ENCODE data around the gene RPL11. TPM values are rescaled to one million over a fixed set of nuclear protein-coding genes. Genes with fewer than 3 reads are reported as not detected.

RPL11 gene
- total and polyA plus RNA-seq, 2 of the 8 experiments (the other 6 are each of a cell fraction or from before 2014, with no cell fraction given): 1,192 to 1,426 TPM

- Histone ChIP-seq H2BK20ac (ENCODE audit: low read length) (no peak overlapping the region), H3K4me2 (ENCODE audit: insufficient read depth in 1 of 2, low read depth in 2 of 2, low read length in 2 of 2) (peak overlapping the region; percentile 76 to 79), H2AK5ac (ENCODE audit: low read depth, low read length) (no peak overlapping the region), H4K91ac (replicated peaks; ENCODE audit: insufficient read length, low read length) (peak overlapping the region; percentile 95), H4K8ac (ENCODE audit: extremely low read depth, insufficient read depth, low read length) (peak overlapping the region; percentile 87), H3K79me2 (ENCODE audit: control insufficient read depth in 1 of 2, insufficient read depth in 2 of 2, low read length in 2 of 2) (peaks cover 19 to 41% of the 10 kb centered on the region in 2 experiments), H3K23me2 (ENCODE audit: low read depth, low read length) (peaks cover 4% of the 10 kb centered on the region; the same call in 1 of the 2 replicates), H3K9me3 (ENCODE audit: insufficient read depth in 2 of 2, low read depth in 1 of 2, low read length in 1 of 2) (no peaks in the 10 kb centered on the region), H3K27me3 (replicated peaks in 1 of 4; ENCODE audit: control insufficient read depth in 3 of 4, extremely low read depth in 1 of 4, insufficient read depth in 3 of 4, low read length in 3 of 4) (no peaks in the 10 kb centered on the region), H3K9ac (replicated peaks in 1 of 4; ENCODE audit: extremely low read depth in 1 of 4, low read depth in 3 of 4, low read length in 3 of 4) (peak overlapping the region in 3 of 4 experiments; percentile 67 to 78 (median 70); a peak in 6 of 7 replicates), H3K14ac (ENCODE audit: insufficient read length) (no peak overlapping the region), H2BK15ac (ENCODE audit: low read length) (0 out of 2 replicates have a peak overlapping the region, but pooled peaks have one; percentile 61), H3K4me1 (replicated peaks in 1 of 4; ENCODE audit: control insufficient read depth in 3 of 4, insufficient read depth in 4 of 4, low read length in 3 of 4) (peaks cover 3 to 10% (median 3%) of the 10 kb centered on the region in 4 experiments; a peak in 4 of 7 replicates), H3K56ac (replicated peaks; ENCODE audit: insufficient read length, low read depth, low read length) (peak overlapping the region; percentile 88), H3K4me3 (ENCODE audit: extremely low read depth in 1 of 4, insufficient read depth in 2 of 4, low read depth in 3 of 4, low read length in 4 of 4) (peak overlapping the region; percentile 79 to 88 (median 84)), H3K79me1 (ENCODE audit: low read depth, low read length) (peaks cover 4% of the 10 kb centered on the region; the same call in 1 of the 2 replicates), H2AFZ (ENCODE audit: low read length) (peak overlapping the region; percentile 13; the same call in 1 of the 2 replicates), H3K18ac (ENCODE audit: extremely low read depth, low read length) (peak overlapping the region; percentile 93), H3K23ac (ENCODE audit: insufficient read length) (no peak overlapping the region), H3K4ac (replicated peaks; ENCODE audit: insufficient read length, low read depth, low read length) (peak overlapping the region; percentile 76), H2BK120ac (replicated peaks; ENCODE audit: low read depth, low read length) (no peak overlapping the region), H2BK5ac (ENCODE audit: low read depth, low read length) (no peak overlapping the region; the same call in 1 of the 2 replicates), H3K36me3 (ENCODE audit: control insufficient read depth in 2 of 4, insufficient read depth in 4 of 4, low read length in 3 of 4) (peaks cover 0 to 6% (median 2%) of the 10 kb centered on the region in 4 experiments; a peak in 3 of 8 replicates), H4K5ac (ENCODE audit: insufficient read length, low read depth, low read length) (peak overlapping the region; percentile 91), H4K20me1 (replicated peaks in 1 of 2; ENCODE audit: control insufficient read depth in 1 of 2, insufficient read depth in 2 of 2, low read length in 2 of 2) (peaks cover 9 to 12% of the 10 kb centered on the region in 2 experiments), H2BK12ac (ENCODE audit: low read depth, low read length) (no peak overlapping the region), H3K27ac (ENCODE audit: low read depth, low read length) (no peak overlapping the region; the same call in 1 of the 2 replicates)
- CTCF ChIA-PET (ENCODE audit: partially characterized antibody): interaction anchor here (1.0 to 1.2 kb wide), 2 partner anchors 52 to 198 kb away, joined by 3 to 4 read pairs; partner anchors contain the start of gene RPL11
- FAIRE-seq (no peak), DNase-seq (ENCODE audit: low read depth in 1 of 2, low spot score in 2 of 2) (peak in 1 of 2 experiments; percentile 29)
- WGBS, 2 experiments (ENCODE audit: extremely low coverage in 1 of 2, insufficient coverage in 1 of 2, insufficient read length in 1 of 2, insufficient replicate concordance in 2 of 2, low coverage in 1 of 2, low lambda C conversion rate in 2 of 2, missing lambda C conversion rate in 1 of 2): 15% methylated on average over 21 of the region's 28 CpGs; no CpG with 5 or more reads in 1 of the 2 experiments
- POLR2A ChIA-PET (ENCODE audit: partially characterized antibody): interaction anchor here (0.6 to 13.6 kb wide), 24 partner anchors 9 to 245 kb away, joined by 3 to 190 read pairs (median 5); partner anchors contain the start of genes LYPLA2, PITHD1, RPL11 and SRSF10
- TF ChIP-seq KDM1A (IDR thresholded peaks at IDR 0.05; ENCODE audit: borderline replicate concordance, low read length): no peak; the same call in 1 of the 2 replicates
- TF ChIP-seq POLR2AphosphoS5 (IDR thresholded peaks at IDR 0.05; ENCODE audit: low read depth, low read length): peak; percentile 84
- no peak for TF ChIP-seq NRF1 (IDR thresholded peaks at IDR 0.05; ENCODE audit: low read depth, low read length)
- peak; percentile 94 for TF ChIP-seq TAF1 (IDR thresholded peaks at IDR 0.05; ENCODE audit: low read depth, low read length)
- no peak for TF ChIP-seq EZH2 (IDR thresholded peaks at IDR 0.05; ENCODE audit: low read depth, low read length, severe bottlenecking)
- TF ChIP-seq SUZ12 (IDR thresholded peaks at IDR 0.05; ENCODE audit: low read length): no peak
- no peak for TF ChIP-seq MAX (IDR thresholded peaks at IDR 0.05)
- peak; percentile 64; the same call in 1 of the 2 replicates for TF ChIP-seq GTF2F1 (IDR thresholded peaks at IDR 0.05; ENCODE audit: borderline replicate concordance, low read depth, low read length)
- peak; percentile 92 for TF ChIP-seq TBP (IDR thresholded peaks at IDR 0.05; ENCODE audit: low read depth, low read length)
- TF ChIP-seq TAF7 (optimal IDR thresholded peaks at IDR 0.05; ENCODE audit: borderline replicate concordance, low read depth, low read length): peak; percentile 83
- TF ChIP-seq ASH2L (IDR thresholded peaks at IDR 0.05; ENCODE audit: low read length): peak; percentile 20
Observed at GRCh38 chr1:23742670-23743286, 51.2 kb downstream of the RPL11 start.

Data from H1 (cell line).